IMR-90 (cell line): ENCODE results near the gene PSMB11. TPM values are rescaled to one million over a fixed set of nuclear protein-coding genes. Genes with fewer than 3 reads are reported as not detected.
A peak's percentile ranks its signal among the peaks of the same experiment; 100 is the strongest.

Source experiments
- ATAC-seq: fragments of 200-7000 bp; cut with Tn5 transposase; 2 replicates; pipeline ENCODE4 v1.9.1; 2020; ENCODE audit warnings: low read depth, mild to moderate bottlenecking, moderate library complexity
- BruUV-seq: library from RNA; stranded (reverse); fragments of 400-500 nt; replicated peaks from 2 replicates; lab custom pipeline; 2021; lab: Mats Ljungman, UMichigan
- CTCF ChIA-PET: fragments of 300-600 bp; formaldehyde crosslinking; extraction: SDS; loops from one replicate; lab custom pipeline; 2021; ENCODE audit warnings: antibody characterized with exemption; lab: Yijun Ruan, JAX
- POLR2A ChIA-PET: fragments of 300-600 bp; sonication (Branson Sonifier 250); formaldehyde crosslinking; loops from one replicate; lab custom pipeline; 2022; ENCODE audit warnings: antibody characterized with exemption; ENCODE audit not compliant: unreplicated experiment; lab: Charles Lee
- DNase-seq: peaks from one replicate; pipeline ENCODE4 v3.0.0; 2013
- H2AFZ ChIP-seq: replicated peaks from 2 replicates; pipeline ENCODE3; 2013; ENCODE audit warnings: low read length, mild to moderate bottlenecking; ENCODE audit not compliant: poor library complexity
- H2AK5ac ChIP-seq: 2 replicates; pipeline ENCODE4 v1.6.1; 2013; ENCODE audit warnings: low read depth, low read length, inconsistent platforms
- H2AK9ac ChIP-seq: replicated peaks from 2 replicates; pipeline ENCODE3; 2013; ENCODE audit warnings: mild to moderate bottlenecking, low read depth, low read length, moderate library complexity; ENCODE audit not compliant: poor library complexity
- H2BK120ac ChIP-seq: 2 replicates; pipeline ENCODE4 v1.6.1; 2013; ENCODE audit warnings: low read depth, low read length, inconsistent platforms
- H2BK15ac ChIP-seq: 3 replicates; pipeline ENCODE4 v1.6.1; 2013; ENCODE audit warnings: low read depth, low read length, inconsistent platforms
- H2BK20ac ChIP-seq: 2 replicates; pipeline ENCODE4 v1.6.1; 2013; ENCODE audit warnings: low read depth, mild to moderate bottlenecking, inconsistent platforms, low read length, moderate library complexity
- H2BK5ac ChIP-seq: 2 replicates; pipeline ENCODE4 v1.6.1; 2013; ENCODE audit warnings: mild to moderate bottlenecking, low read depth, low read length, inconsistent platforms; ENCODE audit not compliant: poor library complexity, severe bottlenecking
- H3K14ac ChIP-seq: replicated peaks from 2 replicates; pipeline ENCODE4 v1.6.1; 2013; ENCODE audit warnings: low read depth, low read length, inconsistent platforms
- H3K18ac ChIP-seq: 2 replicates; pipeline ENCODE4 v1.6.1; 2013; ENCODE audit warnings: low read depth, low read length, control low read depth
- H3K23ac ChIP-seq: 2 replicates; pipeline ENCODE4 v1.6.1; 2013; ENCODE audit warnings: low read depth, low read length, inconsistent platforms
- H3K27ac ChIP-seq: 2 replicates; pipeline ENCODE4 v1.5.1; 2013; ENCODE audit warnings: mild to moderate bottlenecking, control low read depth, low read length; ENCODE audit not compliant: insufficient read depth
- H3K27me3 ChIP-seq: 2 replicates; pipeline ENCODE4 v1.6.1; 2013; ENCODE audit warnings: low read length; ENCODE audit not compliant: control insufficient read depth, insufficient read depth
- H3K36me3 ChIP-seq: 2 replicates; pipeline ENCODE4 v1.6.1; 2013; ENCODE audit warnings: low read length, mixed read lengths; ENCODE audit not compliant: control insufficient read depth, insufficient read depth
- H3K4ac ChIP-seq: 2 replicates; pipeline ENCODE4 v1.6.1; 2013; ENCODE audit warnings: low read depth, low read length, inconsistent platforms
- H3K4me1 ChIP-seq: 2 replicates; pipeline ENCODE4 v1.6.1; 2013; ENCODE audit warnings: low read length, mixed read lengths; ENCODE audit not compliant: control insufficient read depth, insufficient read depth
- H3K4me2 ChIP-seq: 2 replicates; pipeline ENCODE4 v1.6.1; 2013; ENCODE audit warnings: low read depth, mild to moderate bottlenecking, control low read depth, low read length, moderate library complexity
- H3K4me3 ChIP-seq: 2 replicates; pipeline ENCODE4 v1.5.1; 2013; ENCODE audit warnings: low read depth, mild to moderate bottlenecking, control low read depth, low read length, moderate library complexity; ENCODE audit not compliant: insufficient read depth
- H3K56ac ChIP-seq: 2 replicates; pipeline ENCODE4 v1.6.1; 2013; ENCODE audit warnings: low read length, inconsistent platforms; ENCODE audit not compliant: insufficient read depth; ENCODE audit errors: extremely low read depth
- H3K79me1 ChIP-seq, 2 experiments: 2 replicates each; pipeline ENCODE4 v1.6.1; 2013; ENCODE audit warnings: low read length in 2 of 2, inconsistent platforms in 1 of 2, low read depth in 1 of 2
- H3K9ac ChIP-seq: 2 replicates; pipeline ENCODE4 v1.6.1; 2013; ENCODE audit warnings: low read depth, low read length, control low read depth
- H3K9me1 ChIP-seq: 2 replicates; pipeline ENCODE4 v1.6.1; 2013; ENCODE audit warnings: low read length, inconsistent platforms; ENCODE audit not compliant: insufficient read depth
- H3K9me3 ChIP-seq: 2 replicates; pipeline ENCODE4 v1.6.1; 2013; ENCODE audit warnings: low read length; ENCODE audit not compliant: control insufficient read depth, insufficient read depth
- H4K20me1 ChIP-seq: 2 replicates; pipeline ENCODE4 v1.6.1; 2013; ENCODE audit warnings: low read length, inconsistent platforms; ENCODE audit not compliant: insufficient read depth
- H4K5ac ChIP-seq: 2 replicates; pipeline ENCODE4 v1.6.1; 2013; ENCODE audit warnings: mild to moderate bottlenecking, low read depth, low read length, control low read depth
- H4K8ac ChIP-seq, 2 experiments: 2 replicates each; pipeline ENCODE4 v1.6.1; 2013; ENCODE audit warnings: low read depth in 2 of 2, low read length in 2 of 2, control low read depth in 1 of 2, inconsistent platforms in 1 of 2
- H4K91ac ChIP-seq: 2 replicates; pipeline ENCODE4 v1.6.1; 2013; ENCODE audit warnings: low read depth, low read length, inconsistent platforms; ENCODE audit not compliant: insufficient read depth
- CEBPB ChIP-seq: IDR thresholded peaks from 2 replicates; pipeline ENCODE4 v1.6.1; 2012; ENCODE audit warnings: low read depth, low read length, improper control_type of control experiment
- MXI1 ChIP-seq: IDR thresholded peaks from 2 replicates; pipeline ENCODE4 v1.6.1; 2012; ENCODE audit warnings: low read depth, mild to moderate bottlenecking, low read length, moderate library complexity, borderline replicate concordance
- WGBS, 2 experiments: methylation state at CpG; one replicate each; pipeline versions ENCODE4 v1.1.5 to v1.1.7; 2013; ENCODE audit warnings: missing lambda C conversion rate in 2 of 2; ENCODE audit not compliant: insufficient read length in 1 of 2; ENCODE audit errors: extremely low coverage in 2 of 2; 5-methylcytosine and 5-hydroxymethylcytosine counted together
- dilution Hi-C: fragments of 300-500 bp; cut with HindIII; formaldehyde crosslinking; loops from one replicate; pipeline ENCODE4 v1.14.3; 2018; ENCODE audit warnings: low sequenced_read_pairs; ENCODE audit not compliant: unreplicated experiment
- in situ Hi-C: fragments of 300-500 bp; cut with MboI; formaldehyde crosslinking; loops from 3 replicates; pipeline ENCODE4 v1.14.3; 2019; ENCODE audit warnings: low sequenced_read_pairs, inconsistent platforms, mixed read lengths
- intact Hi-C: fragments of 100-400 bp; cut with micrococcal nuclease; formaldehyde crosslinking; loops from 2 replicates; pipeline ENCODE4 v1.10.0; 2022
- polyA plus RNA-seq, 3 experiments: library from polyadenylated mRNA; depleted of rRNA; stranded (reverse); fragments of >200 nt; gene quantifications; 2 replicates each; pipeline ENCODE4 v1.2.3, GENCODE V29; 2012; ENCODE audit warnings: low replicate concordance in 1 of 3
- total RNA-seq: library from RNA; depleted of rRNA; stranded (reverse); fragments of >200 nt; gene quantifications from 2 replicates; pipeline ENCODE4 v1.2.3, GENCODE V29; 2012

Gene PSMB11
- total and polyA plus RNA-seq, 2 of the 4 experiments (the other 2 are of a cell fraction), result not detected

DNA sequence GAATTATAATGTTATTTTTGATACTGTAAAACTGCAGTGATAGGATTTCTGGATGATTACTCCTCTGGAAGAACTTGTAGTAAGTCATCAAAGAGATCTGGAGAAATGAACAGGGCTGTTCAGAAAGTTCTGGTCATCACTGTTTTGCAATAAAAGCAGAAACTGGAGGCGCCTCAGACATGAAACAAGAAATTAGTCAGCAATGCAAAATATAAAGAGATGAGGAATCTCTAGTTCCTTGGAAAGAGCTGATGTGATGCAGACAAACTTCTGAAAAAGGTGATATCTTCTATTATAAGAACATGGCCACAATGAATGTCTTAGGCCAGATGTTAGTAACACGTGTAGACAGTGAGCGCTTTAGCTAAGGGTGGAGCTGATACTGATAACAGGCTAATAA, 43.4 kb downstream of the PSMB11 start:
- Histone ChIP-seq H3K18ac (no peak overlapping the region), H2BK5ac (no peak overlapping the region), H4K91ac (no peak overlapping the region), H3K9ac (no peak overlapping the region), H2AK9ac (no peak overlapping the region), H2BK15ac (no peak overlapping the region), H3K23ac (no peak overlapping the region), H3K14ac (no peak overlapping the region), H2AFZ (no peak overlapping the region), H3K27ac (no peak overlapping the region), H3K27me3 (no peaks in the 10 kb centered on the region), H2AK5ac (no peak overlapping the region), H4K8ac (no peak overlapping the region), H2BK20ac (no peak overlapping the region), H3K36me3 (peaks cover 36% of the 10 kb centered on the region), H3K9me3 (no peaks in the 10 kb centered on the region), H3K9me1 (no peaks in the 10 kb centered on the region), H4K5ac (no peak overlapping the region), H3K79me1 (peaks cover 26 to 31% of the 10 kb centered on the region in 2 experiments), H3K4me2 (no peak overlapping the region), H3K4me3 (no peak overlapping the region), H3K4ac (no peak overlapping the region), H3K4me1 (no peaks in the 10 kb centered on the region; the same call in 1 of the 2 replicates), H3K56ac (no peak overlapping the region), H4K20me1 (no peaks in the 10 kb centered on the region), H2BK120ac (no peak overlapping the region)
- dilution Hi-C loops (no loop called here), intact Hi-C loops (loop anchor here (1.0 kb wide), 1 partner anchor 13 kb away; no protein-coding TSS in a partner anchor), in situ Hi-C loops (loop anchor here (25.0 kb wide), 1 partner anchor 1052 kb away; the partner anchor contains the start of genes EMC9, FITM1, PSME1 and PSME2)
- TF ChIP-seq MXI1 (no peak), CEBPB (peak; percentile 44)
- BruUV-seq, result no TSS peak
- peak; percentile 56 for ATAC-seq
- DNase-seq, result peak; percentile 27
- POLR2A ChIA-PET, result interaction anchor here (0.6 kb wide), 2 partner anchors 107 to 142 kb away, joined by 7 to 29 read pairs; no protein-coding TSS in a partner anchor
- CTCF ChIA-PET, result interaction anchor here (0.5 to 2.9 kb wide), 5 partner anchors 8 to 232 kb away, joined by 3 to 11 read pairs (median 4); partner anchors contain the start of gene ACIN1
- no CpG with 5 or more reads among the region's 3 CpGs for WGBS, 2 experiments
